Spleen (tissue), 11 donors: ENCODE data around the gene RPS6KC1. TPM values are rescaled to one million over a fixed set of nuclear protein-coding genes. Genes with fewer than 3 reads are reported as not detected.

Experiments
- DNase-seq: peaks from one replicate; pipeline ENCODE4 v3.0.0-alpha.2; 2020
- H3K27ac ChIP-seq, 8 donors: fragments of 200-600 bp; sonication (generic) in 7 of 8; 1 replicate in 4 of 8; 2 replicates in 4 of 8; pipeline versions ENCODE4 v1.5.0 to v1.8.0; 2016 to 2021; ENCODE audit warnings: inconsistent platforms in 4 of 8, mild to moderate bottlenecking in 4 of 8, moderate library complexity in 1 of 8
- H3K27me3 ChIP-seq, 7 donors: fragments of 200-600 bp; sonication (generic) in 6 of 7; replicated peaks in 1 of 7; 1 replicate in 4 of 7; 2 replicates in 3 of 7; pipeline versions ENCODE4 v1.5.0 to v1.8.0; 2016 to 2021; ENCODE audit warnings: inconsistent platforms in 3 of 7, mild to moderate bottlenecking in 1 of 7
- H3K36me3 ChIP-seq, 6 donors: fragments of 200-600 bp; sonication (generic) in 5 of 6; 1 replicate in 4 of 6; 2 replicates in 2 of 6; pipeline versions ENCODE4 v1.5.0 to v1.8.0; 2016 to 2021; ENCODE audit warnings: inconsistent platforms in 2 of 6
- H3K4me1 ChIP-seq, 6 donors: fragments of 200-600 bp; sonication (generic) in 5 of 6; 1 replicate in 3 of 6; 2 replicates in 3 of 6; pipeline versions ENCODE4 v1.5.0 to v1.8.0; 2016 to 2021; ENCODE audit warnings: inconsistent platforms in 3 of 6
- H3K4me3 ChIP-seq, 8 donors: fragments of 200-600 bp; sonication (generic) in 7 of 8; 1 replicate in 4 of 8; 2 replicates in 4 of 8; pipeline versions ENCODE4 v1.5.0 to v1.8.0; 2016 to 2021; ENCODE audit warnings: inconsistent platforms in 4 of 8, mild to moderate bottlenecking in 4 of 8, moderate library complexity in 2 of 8
- H3K9me3 ChIP-seq, 8 donors: fragments of 200-600 bp; sonication (generic) in 7 of 8; 1 replicate in 4 of 8; 2 replicates in 4 of 8; pipeline versions ENCODE4 v1.5.0 to v1.8.0; 2016 to 2021; ENCODE audit warnings: inconsistent platforms in 4 of 8
- CTCF ChIP-seq, 11 experiments: fragments of 200-600 bp in 7 of 11; fragments of 450-650 bp in 4 of 11; sonication (generic) in 4 of 11; IDR thresholded peaks in 8 of 11; conservative IDR thresholded peaks in 3 of 11; 1 replicate in 7 of 11; 2 replicates in 4 of 11; pipeline versions ENCODE4 v1.4.0 to v1.8.0; 2016 to 2021; ENCODE audit warnings: antibody characterized with exemption in 11 of 11, inconsistent platforms in 4 of 11, mild to moderate bottlenecking in 1 of 11
- POLR2A ChIP-seq, 3 donors: fragments of 450-650 bp; IDR thresholded peaks; one replicate each; pipeline ENCODE4 v1.5.1; 2017; ENCODE audit warnings: antibody characterized with exemption in 3 of 3, mild to moderate bottlenecking in 1 of 3
- POLR2AphosphoS5 ChIP-seq, 3 donors: sonication (generic); formaldehyde crosslinking; IDR thresholded peaks; one replicate each; pipeline ENCODE4 v1.5.1; 2017; ENCODE audit warnings: antibody characterized with exemption in 3 of 3
- WGBS, 5 donors: extraction: QIAGEN DNeasy Blood & Tissue Kit in 3 of 5; methylation state at CpG; one replicate each; pipeline versions ENCODE4 v1.1.5 to v1.1.7; 2013 to 2018; 5-methylcytosine and 5-hydroxymethylcytosine counted together
- intact Hi-C: fragments of 100-400 bp; cut with DNase I; formaldehyde crosslinking; loops from one replicate; pipeline ENCODE4 v1.15.0; 2023; ENCODE audit warnings: low total_unique reads
- polyA plus RNA-seq, 3 donors: library from polyadenylated mRNA; stranded (reverse); fragments of 200-250 nt; gene quantifications; one replicate each; pipeline ENCODE4 v1.2.1, GENCODE V29; 2013
- total RNA-seq, 7 donors: library from RNA; depleted of rRNA in 3 of 7; stranded (reverse); fragments of >200 nt in 3 of 7; fragmentation: NEBNext Ultra II Directional in 4 of 7; extraction: Animal tissue kit (Norgen Biotek cat#: 25700) in 4 of 7; gene quantifications; one replicate each; pipeline versions ENCODE4 v1.1.0 to v1.2.1, GENCODE V29; 2016 to 2021
- donor health status: healthy with polysubstance abuse.
- donor health status: DM: no; HTN: no; CAD: no; lungs with moderate emphysema.
- donor health status: DM: no; HTN: no; CAD: no.
- donor health status: Bipolar disorder and iron deficiency.
- donor health status: healthy.
- donor health status: DM: no; HTN: no; CAD: no.
- donor health status: DM: yes; HTN: yes; CAD: no.

The RPS6KC1 gene
- total and polyA plus RNA-seq, 10 donors: 2.8 to 33.5 (median 22.9) TPM

DNA sequence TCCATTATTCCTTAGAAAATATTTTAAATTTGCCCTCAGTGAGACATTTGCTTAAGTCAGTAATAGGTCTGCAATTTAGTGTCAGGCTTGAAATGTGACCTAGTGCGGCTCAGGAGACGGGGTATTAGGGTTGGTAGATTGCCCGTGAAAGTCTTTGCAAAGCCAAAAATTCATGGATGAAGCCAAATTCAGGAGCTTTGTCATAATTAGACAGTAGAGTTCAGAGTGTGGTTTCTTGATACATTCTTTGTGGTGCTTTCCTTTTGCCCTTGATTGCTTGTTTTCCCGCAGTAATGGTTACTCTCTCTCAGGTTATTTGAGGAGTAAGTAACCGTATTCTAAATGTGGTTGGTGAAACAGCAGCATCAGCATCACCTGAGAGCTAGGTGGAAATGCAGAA lies 120.7 kb downstream of the RPS6KC1 start:
- 95 to 100% (median 97%) methylated on average over 5 of the region's 5 CpGs for WGBS, 5 donors
- Histone ChIP-seq H3K36me3 (peaks cover 0 to 49% (median 9%) of the 10 kb centered on the region in 6 donors), H3K4me3 (no peak overlapping the region), H3K27ac (no peak overlapping the region), H3K9me3 (no peaks in the 10 kb centered on the region), H3K27me3 (no peaks in the 10 kb centered on the region), H3K4me1 (no peaks in the 10 kb centered on the region)
- DNase-seq: no peak
- TF ChIP-seq POLR2AphosphoS5 (IDR thresholded peaks at IDR 0.05) (no peak), POLR2A (IDR thresholded peaks at IDR 0.05) (no peak), CTCF (IDR thresholded peaks at IDR 0.05 in 8 of 11, conservative IDR thresholded peaks at IDR 0.05 in 3 of 11) (no peak)
- intact Hi-C loops: no loop called here

DNA sequence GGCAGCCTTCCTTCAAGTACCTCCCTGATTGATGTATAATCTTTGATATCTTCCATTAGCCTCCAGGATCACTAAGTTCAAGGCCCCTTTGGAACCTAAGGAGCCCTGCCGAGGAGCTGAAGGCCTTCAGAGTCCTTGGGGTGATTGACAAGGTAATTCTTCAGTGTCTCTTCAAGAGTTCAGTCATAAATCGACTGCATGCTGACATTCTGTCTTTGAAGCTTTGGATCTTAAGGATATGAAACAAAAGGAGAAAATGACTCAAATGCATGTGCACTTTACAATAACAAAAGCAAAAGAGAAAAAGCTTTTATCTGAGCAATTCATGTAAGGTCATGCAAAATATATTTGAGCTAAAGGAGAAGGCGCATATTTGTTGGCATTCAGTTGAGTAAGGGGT lies 125.3 kb downstream of the RPS6KC1 start:
- Histone ChIP-seq H3K27ac (no peak overlapping the region), H3K4me1 (no peaks in the 10 kb centered on the region), H3K4me3 (no peak overlapping the region), H3K36me3 (peaks cover 0 to 72% (median 15%) of the 10 kb centered on the region in 6 donors), H3K9me3 (no peaks in the 10 kb centered on the region), H3K27me3 (no peaks in the 10 kb centered on the region)
- TF ChIP-seq CTCF (IDR thresholded peaks at IDR 0.05 in 8 of 11, conservative IDR thresholded peaks at IDR 0.05 in 3 of 11) (no peak), POLR2A (IDR thresholded peaks at IDR 0.05) (no peak), POLR2AphosphoS5 (IDR thresholded peaks at IDR 0.05) (no peak)
- intact Hi-C loops: no loop called here
- 80 to 87% (median 84%) methylated on average over 3 of the region's 3 CpGs for WGBS, 5 donors
- DNase-seq: no peak

DNA sequence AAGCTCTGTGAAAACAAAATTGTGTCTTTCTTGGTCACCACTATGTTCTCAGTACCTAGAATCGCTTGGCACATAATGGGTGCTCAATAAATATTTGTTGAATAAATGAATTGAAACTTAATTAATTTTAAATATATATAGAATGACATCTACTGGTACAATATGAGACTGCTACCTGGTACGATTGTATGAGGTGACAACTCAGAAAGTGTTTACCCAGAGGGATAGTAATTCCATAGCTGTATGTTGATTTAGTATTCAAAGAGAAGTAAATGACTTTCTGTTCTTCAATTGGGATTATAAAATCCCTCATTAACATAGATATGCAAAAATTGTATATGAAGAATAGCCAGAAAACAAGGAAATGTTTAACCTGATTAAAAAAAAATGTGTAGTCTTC lies 128.7 kb downstream of the RPS6KC1 start:
- no peak for TF ChIP-seq POLR2AphosphoS5 (IDR thresholded peaks at IDR 0.05)
- no peak for TF ChIP-seq POLR2A (IDR thresholded peaks at IDR 0.05)
- no peak for TF ChIP-seq CTCF (IDR thresholded peaks at IDR 0.05 in 8 of 11, conservative IDR thresholded peaks at IDR 0.05 in 3 of 11)
- WGBS, 5 donors: 90 to 97% (median 94%) methylated on average over 2 of the region's 2 CpGs

DNA sequence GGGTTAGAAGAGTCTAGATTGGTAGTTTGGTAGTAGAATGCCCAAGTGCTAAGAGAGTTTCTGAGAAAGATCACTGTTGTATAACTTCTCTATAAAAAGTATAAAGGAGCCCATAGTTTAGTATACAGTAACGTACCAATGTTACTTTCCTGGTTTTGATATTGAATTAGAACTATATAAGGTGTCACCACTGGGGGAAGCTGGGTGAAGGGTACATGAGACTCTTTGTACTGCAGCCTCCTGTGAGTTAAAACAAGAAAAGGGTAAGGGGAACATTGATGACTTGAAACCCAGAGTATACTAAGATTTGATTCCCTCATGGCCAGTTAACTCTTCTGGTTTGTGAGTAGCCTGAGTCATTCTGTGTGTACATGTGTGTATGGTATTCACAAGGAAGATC lies 129.8 kb downstream of the RPS6KC1 start:
- no peak for TF ChIP-seq CTCF (IDR thresholded peaks at IDR 0.05 in 8 of 11, conservative IDR thresholded peaks at IDR 0.05 in 3 of 11)
- no peak for TF ChIP-seq POLR2A (IDR thresholded peaks at IDR 0.05)
- TF ChIP-seq POLR2AphosphoS5 (IDR thresholded peaks at IDR 0.05): no peak
- Histone ChIP-seq H3K4me1 (no peaks in the 10 kb centered on the region), H3K4me3 (no peak overlapping the region), H3K36me3 (peaks cover 0 to 60% (median 17%) of the 10 kb centered on the region in 6 donors), H3K9me3 (peaks cover 3 to 24% (median 19%) of the 10 kb centered on the region in 8 donors), H3K27me3 (no peaks in the 10 kb centered on the region), H3K27ac (no peak overlapping the region)
- intact Hi-C loops: no loop called here
- no peak for DNase-seq
- WGBS, 5 donors: 87 to 100% (median 92%) methylated on average over 1 of the region's 1 CpG

More for the DNA sequence above, 128.7 kb downstream of the RPS6KC1 start:
- DNase-seq: no peak
- Histone ChIP-seq H3K27ac (no peak overlapping the region), H3K4me1 (no peaks in the 10 kb centered on the region), H3K9me3 (peaks cover 0 to 13% (median 9%) of the 10 kb centered on the region in 8 donors), H3K36me3 (peaks cover 0 to 56% (median 17%) of the 10 kb centered on the region in 6 donors), H3K4me3 (no peak overlapping the region), H3K27me3 (no peaks in the 10 kb centered on the region)
- intact Hi-C loops: no loop called here
